Transverse colon (tissue), 4 donors: Measurements from ENCODE around the gene TMEM132C. TPM values are rescaled to one million over a fixed set of nuclear protein-coding genes. Genes with fewer than 3 reads are reported as not detected.
"Not testable (repeated sequence)": the region's sequence is repeated elsewhere in the genome, so short reads cannot be mapped to it uniquely, and the experiment has no call there.

ENCODE experiments used
- DNase-seq: peaks from one replicate; pipeline ENCODE4 v3.0.0-alpha.2; 2019
- H3K27ac ChIP-seq, 4 donors: fragments of 200-600 bp; sonication (generic); 2 replicates each; pipeline ENCODE4 v1.5.1; 2016 to 2018; ENCODE audit warnings: inconsistent platforms in 4 of 4
- H3K27me3 ChIP-seq: fragments of 200-600 bp; sonication (generic); 2 replicates; pipeline ENCODE4 v1.5.1; 2017; ENCODE audit warnings: inconsistent platforms
- H3K36me3 ChIP-seq, 4 donors: fragments of 200-600 bp; sonication (generic); 2 replicates each; pipeline ENCODE4 v1.5.1; 2017 to 2019; ENCODE audit warnings: inconsistent platforms in 4 of 4
- H3K4me1 ChIP-seq, 4 donors: fragments of 200-600 bp; sonication (generic); 2 replicates each; pipeline ENCODE4 v1.5.1; 2017 to 2020; ENCODE audit warnings: inconsistent platforms in 4 of 4
- H3K4me3 ChIP-seq, 4 donors: fragments of 200-600 bp; sonication (generic); 1 replicate in 1 of 4; 2 replicates in 3 of 4; pipeline versions ENCODE4 v1.5.1 to v1.6.1; 2017 to 2019; ENCODE audit warnings: inconsistent platforms in 4 of 4
- H3K9me3 ChIP-seq, 2 donors: fragments of 200-600 bp; sonication (generic); 2 replicates each; pipeline ENCODE4 v1.5.1; 2017 to 2019; ENCODE audit warnings: inconsistent platforms in 2 of 2
- CTCF ChIP-seq, 5 experiments: fragments of 200-600 bp in 3 of 5; fragments of 450-650 bp in 2 of 5; sonication (generic) in 3 of 5; IDR thresholded peaks; 1 replicate in 2 of 5; 2 replicates in 3 of 5; pipeline ENCODE4 v1.5.1; 2016 to 2017; ENCODE audit warnings: antibody characterized with exemption in 5 of 5, inconsistent platforms in 3 of 5, mild to moderate bottlenecking in 2 of 5, moderate library complexity in 1 of 5
- EP300 ChIP-seq: sonication (generic); formaldehyde crosslinking; IDR thresholded peaks from one replicate; pipeline ENCODE4 v1.6.1; 2017; ENCODE audit warnings: antibody characterized with exemption, low read depth
- POLR2A ChIP-seq: fragments of 450-650 bp; IDR thresholded peaks from one replicate; pipeline ENCODE4 v1.6.1; 2016; ENCODE audit warnings: antibody characterized with exemption, mild to moderate bottlenecking, moderate library complexity
- POLR2AphosphoS5 ChIP-seq, 3 donors: sonication (generic); formaldehyde crosslinking; IDR thresholded peaks; one replicate each; pipeline ENCODE4 v1.6.1; 2016; ENCODE audit warnings: antibody characterized with exemption in 3 of 3
- WGBS, 2 donors: methylation state at CpG; one replicate each; pipeline ENCODE4 v1.1.5; 2018; ENCODE audit warnings: low coverage in 1 of 2; 5-methylcytosine and 5-hydroxymethylcytosine counted together
- in situ Hi-C, 4 donors: fragments of 200-750 bp; cut with MboI; loops; one replicate each; pipeline versions ENCODE4 v1.15.0 to v1.15.1; 2017; ENCODE audit warnings: low sequenced_read_pairs in 3 of 4, low pct_ligation_motif_present in 1 of 4, low pct_unique_long_range_greater_than_20kb in 1 of 4
- intact Hi-C: fragments of 100-400 bp; cut with DNase I; formaldehyde crosslinking; loops from one replicate; pipeline ENCODE4 v1.15.1; 2023; ENCODE audit warnings: low total_unique reads
- total RNA-seq, 4 donors: library from RNA; depleted of rRNA; stranded (reverse); fragments of >200 nt; gene quantifications; one replicate each; pipeline ENCODE4 v1.1.0, GENCODE V29; 2016

TMEM132C gene
- total RNA-seq, 4 donors from 2014 or later, result 0.20 to 1.6 (median 0.58) TPM

DNA sequence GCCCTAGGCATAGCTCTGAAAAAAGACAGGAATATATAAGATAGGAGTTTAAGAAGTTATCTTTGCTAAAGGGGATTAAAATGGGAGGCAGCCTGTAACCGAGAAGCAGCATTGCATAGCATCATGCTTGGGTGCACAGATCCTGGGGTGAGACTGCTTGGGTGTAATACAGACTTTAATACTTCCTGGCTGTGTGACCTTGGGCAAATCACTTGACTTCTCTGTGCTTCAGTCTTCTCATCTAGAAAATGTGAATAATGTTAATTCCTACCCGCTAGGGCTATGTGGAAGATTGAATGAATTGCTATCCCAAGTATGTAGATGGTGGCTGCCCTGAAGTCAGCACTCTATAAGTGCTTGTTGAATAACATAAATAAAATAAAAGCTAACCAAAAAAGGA is 204.5 kb downstream of the TMEM132C start:
- no peaks in the 10 kb centered on the region for H3K4me1 ChIP-seq
- TF ChIP-seq POLR2AphosphoS5 (IDR thresholded peaks at IDR 0.05) (no peak), POLR2A (no peak), EP300 (no peak), CTCF (IDR thresholded peaks at IDR 0.05) (no peak)
- no peak overlapping the region for H3K4me3 ChIP-seq
- no peaks in the 10 kb centered on the region for H3K27me3 ChIP-seq
- H3K27ac ChIP-seq, result no peak overlapping the region
- 81% methylated on average over 2 of the region's 2 CpGs; no CpG with 5 or more reads in 1 of the 2 donors for WGBS, 2 donors
- no peak for DNase-seq
- in situ Hi-C loops, result no loop called here
- no peaks in the 10 kb centered on the region for H3K36me3 ChIP-seq
- H3K9me3 ChIP-seq, result no peaks in the 10 kb centered on the region
- intact Hi-C loops, result no loop called here

GRCh38 chr12:128474916-128475315 is 207.9 kb downstream of the TMEM132C start:
- Histone ChIP-seq H3K9me3 (no peaks in the 10 kb centered on the region), H3K4me1 (no peaks in the 10 kb centered on the region), H3K27me3 (no peaks in the 10 kb centered on the region), H3K4me3 (no peak overlapping the region), H3K36me3 (no peaks in the 10 kb centered on the region), H3K27ac (no peak overlapping the region)
- 82 to 84% methylated on average over 3 to 10 of the region's 10 CpGs for WGBS, 2 donors
- no peak for DNase-seq
- TF ChIP-seq POLR2A, result no peak
- no peak for TF ChIP-seq EP300
- TF ChIP-seq CTCF (IDR thresholded peaks at IDR 0.05), result no peak
- no peak for TF ChIP-seq POLR2AphosphoS5 (IDR thresholded peaks at IDR 0.05)
- intact Hi-C loops, result no loop called here
- in situ Hi-C loops, result no loop called here

- WGBS, 2 donors, result 30 to 46% methylated on average over 6 to 7 of the region's 7 CpGs
- Histone ChIP-seq H3K36me3 (no peaks in the 10 kb centered on the region), H3K4me3 (no peak overlapping the region), H3K27me3 (no peaks in the 10 kb centered on the region), H3K9me3 (no peaks in the 10 kb centered on the region), H3K27ac (no peak overlapping the region), H3K4me1 (no peaks in the 10 kb centered on the region)
- DNase-seq, result no peak
- intact Hi-C loops (no loop called here), in situ Hi-C loops (no loop called here)
- TF ChIP-seq CTCF (IDR thresholded peaks at IDR 0.05) (no peak), POLR2A (no peak), POLR2AphosphoS5 (IDR thresholded peaks at IDR 0.05) (no peak), EP300 (no peak)
Observed at GRCh38 chr12:128476266-128476665, 209.3 kb downstream of the TMEM132C start.

- no peak for DNase-seq
- TF ChIP-seq POLR2AphosphoS5 (IDR thresholded peaks at IDR 0.05) (no peak), POLR2A (no peak), EP300 (no peak), CTCF (IDR thresholded peaks at IDR 0.05) (no peak)
- H3K9me3 ChIP-seq, result no peaks in the 10 kb centered on the region
- no peaks in the 10 kb centered on the region for H3K36me3 ChIP-seq
- H3K27me3 ChIP-seq, result no peaks in the 10 kb centered on the region
- no peaks in the 10 kb centered on the region for H3K4me1 ChIP-seq
- in situ Hi-C loops (no loop called here), intact Hi-C loops (no loop called here)
- WGBS, 2 donors, result 50 to 59% methylated on average over 7 to 9 of the region's 9 CpGs
- no peak overlapping the region for H3K4me3 ChIP-seq
- H3K27ac ChIP-seq, result no peak overlapping the region
Observed at GRCh38 chr12:128483526-128484255, 216.7 kb downstream of the TMEM132C start.

DNA sequence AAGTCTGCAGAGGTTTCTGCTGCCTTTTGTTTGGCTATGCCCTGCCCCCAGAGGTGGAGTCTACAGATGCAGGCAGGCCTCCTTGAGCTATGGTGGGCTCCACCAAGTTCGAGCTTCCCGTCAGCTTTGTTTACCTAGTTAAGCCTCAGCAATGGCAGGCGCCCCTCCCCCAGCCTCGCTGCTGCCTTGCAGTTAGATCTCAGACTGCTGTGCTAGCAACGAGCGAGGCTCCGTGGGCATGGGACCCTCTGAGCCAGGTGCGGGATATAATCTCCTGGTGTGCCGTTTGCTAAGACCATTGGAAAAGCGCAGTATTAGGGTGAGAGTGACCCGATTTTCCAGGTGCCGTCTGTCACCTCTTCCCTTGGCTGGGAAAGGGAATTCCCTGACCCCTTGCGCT is 230.4 kb downstream of the TMEM132C start:
- intact Hi-C loops, H3K27me3 ChIP-seq, in situ Hi-C loops, H3K9me3 ChIP-seq, DNase-seq, H3K4me1 ChIP-seq, H3K4me3 ChIP-seq, H3K27ac ChIP-seq, H3K36me3 ChIP-seq: not testable (repeated sequence)
- WGBS, 2 donors, result 96% methylated on average over 13 of the region's 13 CpGs; no CpG with 5 or more reads in 1 of the 2 donors
